CD4-positive, alpha-beta T cell treated with Interleukin-6 at 100 ng/mL for 8 hours (primary cell): ENCODE measurements around the gene TAOK2.
"Not testable (repeated sequence)": the region's sequence is repeated elsewhere in the genome, so short reads cannot be mapped to it uniquely, and the experiment has no call there.

Source experiments
- DNase-seq: peaks from one replicate; pipeline ENCODE4 v3.0.0-alpha.2; 2020; ENCODE audit warnings: mixed read lengths, low spot score

The TAOK2 gene

DNA sequence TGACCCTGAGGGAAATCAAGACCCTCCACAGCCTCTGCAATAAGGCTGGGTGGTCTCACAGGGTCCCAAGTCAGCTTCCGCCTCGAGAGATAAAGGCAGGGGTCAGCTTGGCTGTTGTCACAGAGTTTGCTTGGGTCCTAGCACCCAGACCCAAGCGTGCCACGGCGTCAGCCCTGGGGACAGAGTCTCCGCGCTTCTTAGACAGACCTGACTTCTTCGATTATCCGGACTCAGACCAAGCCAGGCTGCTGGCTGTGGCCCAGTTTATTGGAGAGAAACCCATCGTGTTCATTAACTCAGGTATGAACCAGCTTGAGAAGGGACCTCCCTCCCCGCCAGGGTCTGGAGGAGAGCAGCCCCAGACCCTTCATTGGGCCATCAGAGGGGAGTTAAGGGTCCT is 49.9 kb downstream of the TAOK2 start:
- no peak for DNase-seq

DNA sequence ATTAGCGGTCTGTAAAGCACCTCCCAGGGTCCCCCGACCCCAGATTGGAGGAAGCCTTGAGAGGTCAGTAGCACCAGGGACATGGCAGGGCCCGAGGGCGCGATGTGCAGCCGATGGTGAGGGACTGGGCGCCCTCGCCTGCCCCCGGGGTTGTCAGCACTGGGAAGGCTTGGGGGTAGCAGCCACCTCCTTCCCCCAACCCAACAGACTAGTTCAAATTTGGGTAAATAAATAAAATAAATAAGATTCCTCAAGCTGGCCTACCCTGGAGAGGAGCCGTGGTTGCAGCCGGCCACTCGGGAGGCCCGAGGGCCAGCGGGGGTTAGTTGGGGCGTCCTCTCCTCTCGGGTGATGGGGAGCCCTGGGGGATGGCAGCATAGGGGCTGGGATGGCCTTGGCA is 50.8 kb downstream of the TAOK2 start:
- DNase-seq: no peak

DNA sequence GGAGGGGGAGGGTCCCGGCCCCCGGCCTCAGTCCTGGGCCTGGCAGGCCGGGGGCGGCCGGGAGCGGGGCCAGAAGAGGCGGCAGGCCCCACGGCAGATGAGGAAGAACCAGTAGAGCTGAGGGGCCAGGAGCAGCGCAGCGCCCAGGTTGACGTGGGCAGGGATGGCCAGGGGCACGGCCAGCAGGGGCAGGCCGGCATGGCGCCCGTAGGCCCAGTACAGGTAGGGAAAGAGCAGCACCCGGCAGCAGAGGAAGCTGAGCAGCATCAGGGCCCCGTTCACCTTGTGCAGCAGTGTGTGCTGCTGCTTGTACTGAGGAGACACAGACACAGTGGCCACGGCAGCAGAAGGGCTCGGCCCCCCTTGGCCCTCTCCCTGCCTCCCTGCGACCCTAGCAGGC is 51.5 kb downstream of the TAOK2 start:
- no peak for DNase-seq

DNA sequence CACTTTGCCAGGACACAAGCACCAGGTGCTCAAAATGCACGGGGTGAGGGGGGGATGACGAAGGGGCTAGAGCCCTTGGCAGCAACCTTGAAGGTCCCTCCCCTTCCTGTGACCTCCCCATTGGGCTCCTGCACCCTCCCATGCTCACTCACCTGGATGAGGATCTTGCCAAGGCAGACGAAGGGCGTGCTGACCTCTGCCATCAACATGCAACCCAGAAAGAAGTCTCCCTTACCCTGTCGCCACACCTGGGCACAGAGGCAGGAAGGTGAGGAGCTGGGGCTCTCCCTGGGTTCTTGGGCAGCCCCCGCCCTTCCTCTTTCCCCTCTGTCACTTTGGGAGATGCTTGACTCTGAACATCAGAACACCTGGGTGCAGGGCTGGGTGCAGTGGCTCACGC is 51.9 kb downstream of the TAOK2 start:
- DNase-seq: no peak

DNA sequence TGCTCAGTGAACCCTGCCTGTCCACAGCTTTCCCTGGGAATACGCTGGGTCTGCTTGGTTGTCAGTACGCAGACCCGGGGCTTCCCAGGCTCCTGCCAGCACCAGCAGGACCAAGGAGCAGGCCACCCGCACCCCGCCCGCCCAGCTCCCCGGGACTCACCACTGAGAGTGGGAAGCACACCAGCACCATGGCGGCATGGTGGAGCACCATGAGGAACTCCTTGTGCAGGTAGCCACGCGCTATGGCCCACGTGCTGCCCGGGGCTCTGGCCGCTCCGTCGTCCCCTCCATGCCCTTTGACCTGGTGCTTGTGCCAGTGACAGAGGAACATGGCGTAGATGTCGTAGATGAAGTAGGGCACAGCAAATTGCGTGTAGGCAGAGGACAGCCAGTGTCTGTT is 52.8 kb downstream of the TAOK2 start:
- DNase-seq: no peak

DNA sequence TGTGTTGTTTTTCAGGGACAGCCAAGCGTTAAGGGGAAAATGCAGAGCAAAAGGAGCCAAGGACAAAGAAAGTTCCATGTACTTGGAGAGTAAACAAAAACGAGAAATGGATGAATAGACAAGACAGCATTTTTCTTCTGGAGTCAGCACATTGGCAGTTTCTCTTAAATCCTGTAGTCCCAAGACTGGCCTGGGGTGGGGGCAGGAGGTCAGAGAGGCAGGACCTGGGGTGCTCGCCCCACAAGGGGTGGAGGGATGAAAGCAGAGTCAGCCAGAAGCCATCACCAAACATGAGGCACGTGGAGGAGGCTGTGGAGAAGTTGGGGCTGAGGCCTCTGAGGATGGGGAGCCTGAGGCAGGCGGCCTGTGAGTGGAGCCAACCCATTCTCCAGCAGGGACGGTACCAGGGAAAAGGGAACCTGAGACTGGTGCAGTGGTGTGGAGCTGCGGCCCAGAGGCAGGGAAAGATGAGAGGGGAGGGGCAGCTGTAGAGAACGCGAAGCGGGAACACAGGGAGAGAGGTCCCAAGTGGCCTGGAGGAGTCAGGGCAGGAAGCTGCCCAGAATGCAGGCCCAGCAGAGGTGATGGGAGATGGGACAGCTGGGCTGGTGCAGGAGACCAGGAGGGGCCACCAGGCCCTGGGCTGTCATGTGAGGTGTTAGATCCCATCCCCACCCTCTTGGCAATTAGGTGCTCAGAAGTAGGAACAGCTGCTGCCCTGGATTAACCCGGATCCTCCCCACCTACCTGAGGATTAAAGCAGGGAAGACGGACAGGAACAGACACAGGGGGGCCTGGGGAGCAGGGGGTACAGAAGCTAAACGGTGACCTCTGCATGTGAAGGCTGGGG is 54.1 kb downstream of the TAOK2 start:
- DNase-seq: no peak

DNA sequence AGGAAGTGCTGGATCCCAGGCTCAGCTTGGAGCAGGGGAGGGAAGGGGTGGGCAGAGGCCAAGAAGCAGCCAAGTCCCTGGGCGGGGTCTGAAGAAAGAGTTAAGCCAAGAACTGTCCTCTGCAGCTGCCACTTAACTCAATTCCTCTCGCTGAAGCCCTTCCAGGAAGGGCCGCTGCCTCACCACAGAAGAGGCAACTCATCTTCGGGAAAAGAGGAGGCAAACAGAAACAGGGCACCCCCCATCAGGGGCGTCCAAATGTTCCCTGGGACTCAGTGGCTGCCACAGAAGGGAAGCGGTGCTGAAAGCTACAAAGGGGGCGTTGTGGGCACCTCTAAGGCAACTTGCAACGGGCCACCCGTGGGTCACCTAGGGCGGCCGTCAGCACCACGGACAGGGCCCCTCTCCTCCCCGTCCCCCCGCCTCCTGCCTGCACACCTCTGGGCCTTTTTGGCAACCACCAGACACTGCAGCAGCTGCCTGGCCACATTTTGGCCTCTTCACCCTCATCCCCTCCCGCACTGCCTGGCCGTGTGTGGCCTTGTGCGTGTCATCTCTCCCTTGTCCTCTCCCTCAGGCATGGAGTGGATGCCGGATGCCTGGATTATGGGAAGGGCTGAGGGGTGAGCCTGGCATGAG is 54.9 kb downstream of the TAOK2 start:
- no peak for DNase-seq

DNA sequence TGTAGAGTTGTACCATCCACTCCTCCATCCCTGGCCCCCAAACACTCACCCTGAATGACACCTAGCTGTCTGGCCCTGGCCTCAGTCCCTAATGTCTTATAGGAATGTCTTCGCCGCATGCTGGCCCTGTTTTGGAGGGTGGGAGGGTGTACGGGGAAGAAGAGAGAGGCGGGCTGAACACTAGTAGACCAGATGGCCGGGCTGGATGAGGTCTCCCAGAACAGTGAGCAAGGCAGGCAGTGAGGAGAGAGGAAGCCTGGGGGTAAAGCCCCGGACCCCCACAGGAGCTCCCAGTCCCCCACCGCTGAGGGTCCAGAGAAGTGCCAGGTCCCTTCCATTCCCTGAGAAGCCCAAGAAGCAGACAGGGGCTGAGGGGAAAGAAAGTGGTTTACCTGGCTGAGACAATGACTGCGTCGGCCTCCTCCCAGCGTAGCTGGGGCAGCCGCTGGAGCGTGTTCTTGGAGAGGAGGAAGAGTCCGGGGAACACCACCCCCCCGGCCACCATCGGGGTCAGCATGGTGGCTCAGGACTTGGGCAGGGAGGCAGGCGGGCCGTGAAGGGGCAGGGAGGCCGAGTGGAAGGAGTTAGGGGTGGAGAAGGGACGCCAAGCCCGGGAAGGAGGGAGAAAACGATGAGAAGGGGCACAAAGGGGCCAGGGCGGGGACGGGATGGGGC is 56.5 kb downstream of the TAOK2 start:
- DNase-seq: no peak

DNA sequence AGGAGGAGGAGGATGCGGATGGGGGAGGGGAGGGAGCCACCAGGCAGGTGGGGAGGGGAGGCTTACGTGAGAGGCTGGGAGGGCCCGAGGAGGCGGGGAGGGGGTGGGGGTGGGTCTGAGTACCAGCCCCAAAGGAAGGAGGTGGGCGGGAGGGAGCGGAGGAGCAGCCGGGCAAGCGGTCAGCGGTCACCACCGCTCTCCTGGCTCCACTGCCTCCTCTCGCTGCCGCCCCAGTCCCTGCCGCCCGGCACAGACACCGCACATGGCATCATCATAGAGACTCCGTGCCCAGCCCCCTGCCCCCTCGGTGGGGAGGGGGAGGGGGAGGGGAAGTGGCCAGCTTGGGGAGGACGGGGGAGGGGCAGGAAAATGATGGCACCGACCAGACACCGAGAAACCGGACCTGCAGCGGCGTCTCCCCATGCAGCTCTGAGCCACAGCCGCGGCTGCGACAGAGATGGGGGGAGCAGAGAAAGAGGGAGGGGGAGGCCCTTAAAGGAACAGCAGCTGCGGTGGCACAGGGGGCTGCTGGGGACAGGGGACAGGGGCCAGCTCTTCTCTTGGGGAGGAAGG is 57.3 kb downstream of the TAOK2 start, which contains the start of gene TLCD3B:
TSS of gene TLCD3B (minus strand) at position 431 of the 573 bp plus-strand sequence. CDS start 744 bp downstream, outside the sequence.
- DNase-seq: no peak

DNA sequence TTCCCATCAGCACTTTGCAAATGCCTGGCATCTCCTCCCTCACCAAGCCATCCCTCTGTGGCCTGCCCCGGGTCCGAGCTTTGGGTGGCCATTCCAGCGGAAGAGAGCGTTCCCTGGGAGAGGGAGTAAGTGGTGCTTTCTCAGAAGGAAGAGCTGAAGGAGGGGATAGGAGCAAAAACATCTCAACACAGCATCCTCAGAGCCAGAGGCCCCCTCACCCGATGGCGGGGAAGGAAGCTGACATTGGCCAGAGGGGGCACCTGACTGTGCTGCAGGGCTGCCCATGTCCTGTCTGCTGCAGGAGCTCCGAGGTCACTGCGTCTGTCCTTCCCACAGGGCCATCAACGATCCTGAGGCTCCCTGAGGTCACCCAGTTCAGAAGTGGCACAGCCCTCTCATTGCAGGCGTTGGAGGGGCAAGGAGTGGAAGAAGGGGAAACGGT is 57.8 kb downstream of the TAOK2 start:
- no peak for DNase-seq

DNA sequence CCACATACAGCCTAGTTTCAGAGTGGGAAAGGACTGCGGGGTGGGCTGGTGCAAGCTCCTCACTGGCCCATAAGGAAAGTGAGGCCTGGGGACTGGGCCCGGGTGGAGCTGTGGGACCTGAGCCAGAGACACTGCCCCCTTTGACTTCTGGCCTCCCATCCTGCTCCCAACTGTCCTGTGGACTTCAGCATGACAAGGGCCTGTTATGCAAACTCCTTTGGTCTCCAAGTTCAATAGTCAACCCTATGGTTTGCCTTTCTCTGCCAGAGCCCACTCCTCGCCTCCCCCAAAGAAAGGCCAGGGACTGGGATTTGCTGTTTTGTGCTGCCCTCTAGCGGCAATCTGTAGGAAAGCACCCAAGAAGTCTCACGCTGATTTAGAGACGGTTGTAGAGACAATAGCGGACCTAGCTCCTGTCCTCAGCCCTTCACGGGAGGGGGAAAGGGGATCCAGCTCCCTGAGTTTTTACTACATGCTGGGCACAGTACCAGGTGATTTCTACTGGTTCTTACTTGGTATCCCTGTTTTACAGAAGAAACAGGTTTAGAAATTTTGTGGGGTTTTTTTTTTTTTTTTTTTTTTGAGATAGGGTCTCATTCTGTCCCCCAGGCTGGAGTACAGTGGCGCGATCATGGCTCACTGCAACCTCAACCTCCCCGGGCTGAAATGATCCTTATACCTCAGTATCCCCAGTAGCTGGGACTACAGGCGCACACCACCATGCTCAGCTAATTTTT is 58.6 kb downstream of the TAOK2 start:
- peak; percentile 64 for DNase-seq

DNA sequence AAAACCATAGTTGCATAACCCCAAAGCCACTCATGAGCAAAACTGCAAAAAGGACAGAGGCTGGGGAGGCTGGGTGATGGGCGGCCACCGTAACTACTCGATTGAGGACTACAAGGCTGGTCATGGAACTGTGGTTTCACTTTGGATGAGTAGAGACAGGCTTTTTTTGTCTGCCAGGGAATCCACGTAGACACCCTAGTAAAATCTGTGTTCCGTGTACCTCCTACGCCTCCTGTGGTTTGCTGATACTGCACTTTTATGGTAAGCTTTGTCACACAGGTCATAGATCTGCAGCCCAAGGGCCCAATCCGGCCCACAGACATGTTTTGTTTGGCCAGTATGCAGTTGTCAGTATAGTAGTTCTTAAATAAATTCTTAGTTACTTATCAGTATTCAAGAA is 59.6 kb downstream of the TAOK2 start:
- no peak for DNase-seq

DNA sequence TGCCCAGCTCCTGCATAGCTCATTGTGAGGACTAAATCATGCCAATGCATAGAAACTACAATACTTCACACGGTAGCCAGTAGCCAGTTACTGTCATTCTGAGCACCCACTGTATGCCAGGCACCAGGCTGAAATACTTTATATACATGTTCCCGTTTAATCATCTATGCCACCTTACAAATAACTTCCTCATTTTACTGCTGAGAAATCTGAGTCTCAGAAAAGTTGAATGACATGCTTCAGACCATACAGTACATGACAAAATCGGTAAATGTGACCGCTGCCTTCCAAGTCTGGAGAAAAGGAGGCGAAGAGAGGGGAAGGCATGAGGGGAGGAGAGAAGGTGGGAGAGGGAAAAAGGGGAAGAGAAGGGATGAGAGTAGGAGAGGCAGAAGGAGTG is 66.6 kb downstream of the TAOK2 start:
- no peak for DNase-seq

DNA sequence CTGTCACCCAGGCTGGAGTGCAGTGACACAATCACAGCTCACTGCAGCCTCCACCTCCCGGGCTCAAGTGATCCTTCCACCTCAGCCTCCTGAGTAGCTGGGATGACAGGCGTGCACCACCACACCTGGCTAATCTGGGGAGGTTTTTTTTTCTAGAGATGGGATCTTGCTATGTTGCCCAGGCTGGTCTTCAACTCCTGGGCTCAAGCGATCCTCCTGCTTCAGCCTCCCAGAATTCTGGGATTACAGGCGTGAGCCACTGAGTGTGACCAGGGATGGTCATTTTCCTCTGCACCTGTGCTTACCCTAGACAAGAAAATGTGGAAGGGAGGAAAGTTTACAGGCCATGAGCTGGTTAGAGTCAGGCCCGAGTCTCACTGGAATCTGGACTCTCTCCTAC is 67.0 kb downstream of the TAOK2 start:
- not testable (repeated sequence) for DNase-seq

DNA sequence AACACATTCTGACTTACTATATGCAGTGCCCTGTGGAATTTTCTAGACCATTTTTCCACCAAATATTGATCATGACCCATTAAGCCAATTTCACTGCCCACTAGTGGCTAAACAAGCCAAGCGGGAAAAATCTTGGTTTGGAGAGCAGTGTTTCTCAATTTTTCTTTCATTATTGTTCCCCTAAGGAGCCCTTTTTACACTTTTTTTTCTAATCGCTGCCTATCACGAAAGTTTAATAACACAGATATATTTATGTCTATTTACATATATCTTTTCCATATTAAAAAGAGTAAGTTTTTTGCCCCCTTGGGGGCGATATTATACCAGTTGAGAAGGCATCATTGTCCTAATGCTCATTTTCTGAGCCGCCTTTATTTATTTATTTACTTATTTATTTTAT is 68.2 kb downstream of the TAOK2 start:
- DNase-seq: peak; percentile 19
